ENCODE data around the gene CNTF.

- TF ChIP-seq CTCF (IDR thresholded peaks at IDR 0.05): no peak
- TF ChIP-seq RFX5 (IDR thresholded peaks at IDR 0.05; ENCODE audit: low read length): no peak
- no peak for TF ChIP-seq JUND (IDR thresholded peaks at IDR 0.05)
- no peak for TF ChIP-seq USF2 (IDR thresholded peaks at IDR 0.05; ENCODE audit: borderline replicate concordance, low read depth, low read length)
Measured at GRCh38 chr11:58632510-58632909, 10.0 kb downstream of the CNTF start.

Data from SK-N-SH (cell line).